Parathyroid adenoma (tissue), 2 donors: ENCODE data around the gene LARP6.

ENCODE experiments used
- H2AFZ ChIP-seq: fragments of 300-600 bp; sonication (generic); one replicate; pipeline ENCODE4 v1.7.0; 2017; ENCODE audit warnings: antibody characterized with exemption, mild to moderate bottlenecking
- H3K27ac ChIP-seq: fragments of 300-600 bp; sonication (generic); one replicate; pipeline ENCODE4 v1.7.0; 2017
- H3K27me3 ChIP-seq: fragments of 300-600 bp; sonication (generic); one replicate; pipeline ENCODE4 v1.7.0; 2017; ENCODE audit warnings: low read length; ENCODE audit not compliant: control insufficient read depth, insufficient read depth
- H3K36me3 ChIP-seq: fragments of 300-600 bp; sonication (generic); one replicate; pipeline ENCODE4 v1.7.0; 2017; ENCODE audit warnings: low read length; ENCODE audit not compliant: control insufficient read depth, insufficient read depth
- H3K4me1 ChIP-seq: fragments of 300-600 bp; sonication (generic); one replicate; pipeline ENCODE4 v1.7.0; 2017; ENCODE audit warnings: control low read depth
- H3K4me2 ChIP-seq: fragments of 300-600 bp; sonication (generic); one replicate; pipeline ENCODE4 v1.7.0; 2017; ENCODE audit warnings: low read length
- H3K4me3 ChIP-seq: fragments of 300-600 bp; sonication (generic); one replicate; pipeline ENCODE4 v1.7.0; 2017; ENCODE audit warnings: low read depth, low read length
- H3K79me2 ChIP-seq: fragments of 300-600 bp; sonication (generic); one replicate; pipeline ENCODE4 v1.7.0; 2017; ENCODE audit warnings: control low read depth
- H3K9ac ChIP-seq: fragments of 300-600 bp; sonication (generic); one replicate; pipeline ENCODE4 v1.7.0; 2017; ENCODE audit warnings: mild to moderate bottlenecking
- H3K9me3 ChIP-seq: fragments of 300-600 bp; sonication (generic); one replicate; pipeline ENCODE4 v1.7.0; 2017; ENCODE audit warnings: low read length; ENCODE audit not compliant: control insufficient read depth
- CTCF ChIP-seq: fragments of 300-600 bp; sonication (generic); IDR thresholded peaks from one replicate; pipeline ENCODE4 v1.7.0; 2017; ENCODE audit warnings: antibody characterized with exemption, mild to moderate bottlenecking
- donor health status: primary hyperparathyroidism.

LARP6 gene

GRCh38 chr15:70799667-70800450 lies 54.1 kb downstream of the LARP6 start:
- Histone ChIP-seq H3K4me2 (no peak overlapping the region), H3K36me3 (no peaks in the 10 kb centered on the region), H3K4me1 (no peaks in the 10 kb centered on the region), H3K79me2 (no peaks in the 10 kb centered on the region), H2AFZ (no peak overlapping the region), H3K27me3 (no peaks in the 10 kb centered on the region), H3K27ac (no peak overlapping the region), H3K9me3 (no peaks in the 10 kb centered on the region), H3K9ac (no peak overlapping the region), H3K4me3 (no peak overlapping the region)
- TF ChIP-seq CTCF, result no peak

GRCh38 chr15:70797464-70797863 lies 56.5 kb downstream of the LARP6 start:
- Histone ChIP-seq H3K27me3 (no peaks in the 10 kb centered on the region), H3K79me2 (no peaks in the 10 kb centered on the region), H3K4me1 (no peaks in the 10 kb centered on the region), H3K9ac (no peak overlapping the region), H2AFZ (no peak overlapping the region), H3K27ac (no peak overlapping the region), H3K9me3 (no peaks in the 10 kb centered on the region), H3K4me3 (no peak overlapping the region), H3K36me3 (no peaks in the 10 kb centered on the region), H3K4me2 (no peak overlapping the region)
- no peak for TF ChIP-seq CTCF

GRCh38 chr15:70796516-70797310 lies 57.2 kb downstream of the LARP6 start:
- Histone ChIP-seq H3K4me3 (no peak overlapping the region), H3K79me2 (no peaks in the 10 kb centered on the region), H2AFZ (no peak overlapping the region), H3K27ac (no peak overlapping the region), H3K27me3 (no peaks in the 10 kb centered on the region), H3K9me3 (no peaks in the 10 kb centered on the region), H3K36me3 (no peaks in the 10 kb centered on the region), H3K4me2 (no peak overlapping the region), H3K4me1 (no peaks in the 10 kb centered on the region), H3K9ac (no peak overlapping the region)
- no peak for TF ChIP-seq CTCF

- Histone ChIP-seq H3K4me1 (no peaks in the 10 kb centered on the region), H3K27ac (no peak overlapping the region), H3K27me3 (no peaks in the 10 kb centered on the region)
Observed at GRCh38 chr15:70795311-70795665, 58.7 kb downstream of the LARP6 start.

More at GRCh38 chr15:70795311-70795665, 58.7 kb downstream of the LARP6 start:
- Histone ChIP-seq H3K79me2 (no peaks in the 10 kb centered on the region), H3K4me2 (no peak overlapping the region), H3K36me3 (no peaks in the 10 kb centered on the region), H3K9me3 (no peaks in the 10 kb centered on the region), H3K4me3 (no peak overlapping the region), H2AFZ (no peak overlapping the region), H3K9ac (no peak overlapping the region)
- TF ChIP-seq CTCF, result no peak
